ENCODE data around the gene FKBP6. TPM values are rescaled to one million over a fixed set of nuclear protein-coding genes. Genes with fewer than 3 reads are reported as not detected.

Gene FKBP6
- total and polyA plus RNA-seq, 9 of the 15 experiments (the other 6 are each of a cell fraction or from before 2014, with no cell fraction given), result not detected

DNA sequence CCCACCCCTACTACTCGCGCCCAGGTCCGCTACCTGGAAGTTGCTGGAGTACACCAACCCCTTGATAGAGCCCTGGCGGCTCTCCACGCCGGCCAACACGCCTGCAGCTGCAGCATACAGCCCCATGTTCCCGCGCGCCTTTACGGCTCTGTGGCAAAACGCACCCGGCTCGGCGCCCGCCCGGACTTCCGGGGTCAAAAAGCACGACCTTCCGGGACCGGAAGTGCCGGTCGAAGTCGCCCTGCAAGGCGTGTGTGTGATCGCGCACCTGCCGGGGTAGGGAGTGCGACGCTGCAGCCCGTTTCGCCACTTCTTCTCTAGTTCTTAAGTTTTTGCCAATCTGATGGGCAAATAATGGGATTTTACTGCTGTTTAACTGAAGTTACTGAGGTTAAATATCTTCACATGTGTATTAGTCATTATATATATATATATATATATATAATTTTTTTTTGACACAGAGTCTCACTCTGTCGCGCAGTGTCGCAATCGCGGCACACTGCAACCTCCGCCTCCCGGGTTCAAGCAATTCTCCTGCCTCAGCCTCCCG lies 19.2 kb upstream of the FKBP6 start, which contains the start of gene NSUN5 (continued):
- TF ChIP-seq ZBTB11 (CRISPR knock-in tag; IDR thresholded peaks at IDR 0.05) (peak; percentile 16 to 90 (median 51); a peak in 4 of 6 replicates), BRF1 (IDR thresholded peaks at IDR 0.05; ENCODE audit: borderline replicate concordance, extremely low read depth, insufficient read length) (no peak), ZNF77 (CRISPR knock-in tag; IDR thresholded peaks at IDR 0.05) (no peak), ZKSCAN1 (IDR thresholded peaks at IDR 0.05; ENCODE audit: low read depth, low read length) (peak; percentile 52; the same call in 1 of the 2 replicates), SRF (CRISPR knock-in tag; IDR thresholded peaks at IDR 0.05) (peak in 1 of 2 experiments; percentile 79; a peak in 2 of 4 replicates), FOXK2 (conservative IDR thresholded peaks at IDR 0.05 in 1 of 2, IDR thresholded peaks at IDR 0.05 in 1 of 2; ENCODE audit: low read depth in 2 of 2) (peak in 1 of 2 experiments; percentile 60; a peak in 1 of 4 replicates), BCL6 (CRISPR knock-in tag; IDR thresholded peaks at IDR 0.05) (no peak), HDAC1 (IDR thresholded peaks at IDR 0.05) (peak in 1 of 2 experiments; percentile 88; a peak in 2 of 4 replicates), HNRNPH1 (optimal IDR thresholded peaks at IDR 0.05; ENCODE audit: low read depth, low read length) (no peak), ZNF696 (CRISPR knock-in tag; conservative IDR thresholded peaks at IDR 0.05) (no peak), DDX20 (tag; IDR thresholded peaks at IDR 0.05; ENCODE audit: low read depth) (no peak), TRIM25 (IDR thresholded peaks at IDR 0.05; ENCODE audit: borderline replicate concordance) (no peak), ATF7 (IDR thresholded peaks at IDR 0.05) (peak; percentile 55; the same call in 1 of the 2 replicates)
- TF ChIP-seq, protein P1, sequence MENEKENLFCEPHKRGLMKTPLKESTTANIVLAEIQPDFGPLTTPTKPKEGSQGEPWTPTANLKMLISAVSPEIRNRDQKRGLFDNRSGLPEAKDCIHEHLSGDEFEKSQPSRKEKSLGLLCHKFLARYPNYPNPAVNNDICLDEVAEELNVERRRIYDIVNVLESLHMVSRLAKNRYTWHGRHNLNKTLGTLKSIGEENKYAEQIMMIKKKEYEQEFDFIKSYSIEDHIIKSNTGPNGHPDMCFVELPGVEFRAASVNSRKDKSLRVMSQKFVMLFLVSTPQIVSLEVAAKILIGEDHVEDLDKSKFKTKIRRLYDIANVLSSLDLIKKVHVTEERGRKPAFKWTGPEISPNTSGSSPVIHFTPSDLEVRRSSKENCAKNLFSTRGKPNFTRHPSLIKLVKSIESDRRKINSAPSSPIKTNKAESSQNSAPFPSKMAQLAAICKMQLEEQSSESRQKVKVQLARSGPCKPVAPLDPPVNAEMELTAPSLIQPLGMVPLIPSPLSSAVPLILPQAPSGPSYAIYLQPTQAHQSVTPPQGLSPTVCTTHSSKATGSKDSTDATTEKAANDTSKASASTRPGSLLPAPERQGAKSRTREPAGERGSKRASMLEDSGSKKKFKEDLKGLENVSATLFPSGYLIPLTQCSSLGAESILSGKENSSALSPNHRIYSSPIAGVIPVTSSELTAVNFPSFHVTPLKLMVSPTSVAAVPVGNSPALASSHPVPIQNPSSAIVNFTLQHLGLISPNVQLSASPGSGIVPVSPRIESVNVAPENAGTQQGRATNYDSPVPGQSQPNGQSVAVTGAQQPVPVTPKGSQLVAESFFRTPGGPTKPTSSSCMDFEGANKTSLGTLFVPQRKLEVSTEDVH (IDR thresholded peaks at IDR 0.05; ENCODE audit: low read depth, partially characterized antibody), result peak; percentile 97
- TF ChIP-seq, protein P2, sequence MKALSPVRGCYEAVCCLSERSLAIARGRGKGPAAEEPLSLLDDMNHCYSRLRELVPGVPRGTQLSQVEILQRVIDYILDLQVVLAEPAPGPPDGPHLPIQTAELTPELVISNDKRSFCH (CRISPR knock-in tag; IDR thresholded peaks at IDR 0.05), result no peak
- TF ChIP-seq, protein P2 (tag; IDR thresholded peaks at IDR 0.05), result no peak
- TF ChIP-seq, protein P3, sequence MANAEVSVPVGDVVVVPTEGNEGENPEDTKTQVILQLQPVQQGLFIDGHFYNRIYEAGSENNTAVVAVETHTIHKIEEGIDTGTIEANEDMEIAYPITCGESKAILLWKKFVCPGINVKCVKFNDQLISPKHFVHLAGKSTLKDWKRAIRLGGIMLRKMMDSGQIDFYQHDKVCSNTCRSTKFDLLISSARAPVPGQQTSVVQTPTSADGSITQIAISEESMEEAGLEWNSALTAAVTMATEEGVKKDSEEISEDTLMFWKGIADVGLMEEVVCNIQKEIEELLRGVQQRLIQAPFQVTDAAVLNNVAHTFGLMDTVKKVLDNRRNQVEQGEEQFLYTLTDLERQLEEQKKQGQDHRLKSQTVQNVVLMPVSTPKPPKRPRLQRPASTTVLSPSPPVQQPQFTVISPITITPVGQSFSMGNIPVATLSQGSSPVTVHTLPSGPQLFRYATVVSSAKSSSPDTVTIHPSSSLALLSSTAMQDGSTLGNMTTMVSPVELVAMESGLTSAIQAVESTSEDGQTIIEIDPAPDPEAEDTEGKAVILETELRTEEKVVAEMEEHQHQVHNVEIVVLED (CRISPR knock-in tag; IDR thresholded peaks at IDR 0.05), result peak; percentile 28; the same call in 1 of the 2 replicates
